PC-9 (cell line): ENCODE measurements around the gene SPEG.

Source experiments
- CTCF ChIP-seq: fragments of 200-600 bp; sonication (generic); conservative IDR thresholded peaks from 2 replicates; pipeline ENCODE4 v1.6.1; 2017; ENCODE audit warnings: mixed run types, antibody characterized with exemption, mild to moderate bottlenecking, moderate library complexity
- EZH2 ChIP-seq: fragments of 200-600 bp; sonication (generic); IDR thresholded peaks from 2 replicates; pipeline ENCODE4 v1.8.0; 2017; ENCODE audit warnings: antibody characterized with exemption, low read depth

DNA sequence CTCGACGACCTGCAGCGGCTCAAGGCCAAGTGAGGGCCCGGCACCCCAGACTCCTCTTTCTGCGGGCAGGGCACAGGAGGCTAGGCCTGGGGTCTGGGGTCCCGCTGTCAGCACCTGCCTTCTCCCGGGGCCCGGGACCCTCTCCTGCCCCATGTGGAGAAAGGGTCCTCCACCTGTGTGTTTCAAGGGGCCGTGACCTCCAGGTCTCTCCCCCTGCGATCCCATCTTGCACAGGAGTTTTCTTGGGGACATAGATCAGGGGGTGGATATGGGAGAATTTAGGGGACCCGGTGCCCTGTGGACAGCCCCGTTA, 15.7 kb upstream of the SPEG start:
- TF ChIP-seq CTCF: no peak
- no peak for TF ChIP-seq EZH2
